LNCaP clone FGC (cell line): Measurements from ENCODE around the gene CD160.

Source experiments
- DNase-seq: peaks from one replicate; pipeline ENCODE4 v3.0.0-alpha.2; 2011; ENCODE audit warnings: low read depth
- H3K4me3 ChIP-seq: 2 replicates; pipeline ENCODE4 v1.5.1; 2011; ENCODE audit warnings: mild to moderate bottlenecking, low read depth, low read length, control low read depth
- CTCF ChIP-seq: IDR thresholded peaks from 2 replicates; pipeline ENCODE4 v1.5.1; 2012; ENCODE audit warnings: mild to moderate bottlenecking; ENCODE audit not compliant: control insufficient read depth, insufficient read depth; ENCODE audit errors: extremely low read depth

Gene CD160

DNA sequence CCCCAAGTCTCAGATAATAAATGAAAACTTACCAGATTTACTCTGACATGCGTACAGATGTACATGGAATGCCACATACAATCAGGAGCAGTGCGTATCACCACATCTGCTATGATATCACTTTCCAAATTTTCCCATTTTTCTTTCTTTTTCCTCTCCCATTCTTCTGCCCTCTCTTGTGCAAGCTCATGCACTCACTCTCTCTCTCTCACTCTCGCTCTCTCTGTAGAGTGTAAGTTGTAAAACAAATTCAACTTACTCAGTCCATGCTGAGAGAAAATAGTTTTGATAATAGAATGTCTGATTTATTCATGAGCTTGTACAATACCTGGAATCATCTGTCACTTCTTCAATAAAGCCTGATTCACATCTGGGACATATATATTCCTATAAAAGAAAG, 69.3 kb downstream of the CD160 start:
- no peak for TF ChIP-seq CTCF
- H3K4me3 ChIP-seq = no peak overlapping the region
- DNase-seq = no peak
